ENCODE measurements around the gene JAG1.

GRCh38 chr20:10715035-10715434, 41.2 kb upstream of the JAG1 start:
- TF ChIP-seq CTCF (conservative IDR thresholded peaks at IDR 0.05; ENCODE audit: low read depth, low read length) = no peak
- TF ChIP-seq EZH2phosphoT487 (IDR thresholded peaks at IDR 0.05; ENCODE audit: borderline replicate concordance, low read length) = no peak

All from PC-3 (cell line).